ENCODE data around the gene DCLK2. TPM values are rescaled to one million over a fixed set of nuclear protein-coding genes. Genes with fewer than 3 reads are reported as not detected.
"Not testable (repeated sequence)": the region's sequence is repeated elsewhere in the genome, so short reads cannot be mapped to it uniquely, and the experiment has no call there.

Gene DCLK2
- total RNA-seq, 2 experiments from 2014 or later, result not detected

DNA sequence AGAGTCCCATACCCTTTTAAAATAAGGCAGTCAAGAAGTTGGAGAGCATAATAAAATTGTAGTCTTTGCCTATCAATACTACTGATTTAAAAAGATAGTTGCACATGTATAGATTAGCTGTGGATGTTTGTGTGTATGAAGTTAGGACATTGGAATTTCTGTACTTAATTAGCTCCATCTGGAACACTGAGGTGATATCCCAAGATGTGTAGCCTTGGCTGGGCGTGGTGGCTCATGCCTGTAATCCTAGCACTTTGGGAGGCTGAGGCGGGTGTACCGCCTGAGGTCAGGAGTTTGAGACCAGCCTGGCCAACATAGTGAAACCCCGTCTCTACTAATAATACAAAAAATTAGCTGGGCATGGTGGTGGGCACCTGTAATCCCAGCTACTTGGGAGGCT lies 119.0 kb downstream of the DCLK2 start:
- H3K4me3 Mint-ChIP-seq; H3K27ac Mint-ChIP-seq; ATAC-seq (ENCODE audit: low read depth); H3K9me3 Mint-ChIP-seq; H3K36me3 Mint-ChIP-seq; H3K27me3 Mint-ChIP-seq; H3K4me1 Mint-ChIP-seq; DNase-seq; POLR2A ChIA-PET: not testable (repeated sequence)

DNA sequence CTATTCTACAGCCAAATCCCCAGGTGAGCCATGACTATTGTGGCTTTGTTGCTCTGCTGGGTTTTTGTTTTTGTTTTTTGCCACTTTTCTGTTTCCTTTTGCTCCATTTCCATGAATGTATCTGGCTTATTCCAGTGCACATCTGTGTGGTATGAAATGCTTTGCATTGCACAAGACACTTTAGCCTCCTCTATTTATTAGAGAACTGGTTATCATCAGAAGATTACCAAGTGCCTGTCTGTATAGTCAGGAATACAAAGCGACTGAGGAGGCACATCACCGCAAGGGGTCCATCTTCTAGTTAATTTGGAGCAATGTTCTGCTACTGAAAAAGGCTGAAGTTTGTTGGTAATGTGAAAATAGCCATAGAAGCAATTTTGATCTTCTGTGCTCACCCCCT lies 120.8 kb downstream of the DCLK2 start:
- peaks cover 7% of the 10 kb centered on the region for H3K27me3 Mint-ChIP-seq
- POLR2A ChIA-PET, result no interaction called here
- H3K4me1 Mint-ChIP-seq, result no peaks in the 10 kb centered on the region

DNA sequence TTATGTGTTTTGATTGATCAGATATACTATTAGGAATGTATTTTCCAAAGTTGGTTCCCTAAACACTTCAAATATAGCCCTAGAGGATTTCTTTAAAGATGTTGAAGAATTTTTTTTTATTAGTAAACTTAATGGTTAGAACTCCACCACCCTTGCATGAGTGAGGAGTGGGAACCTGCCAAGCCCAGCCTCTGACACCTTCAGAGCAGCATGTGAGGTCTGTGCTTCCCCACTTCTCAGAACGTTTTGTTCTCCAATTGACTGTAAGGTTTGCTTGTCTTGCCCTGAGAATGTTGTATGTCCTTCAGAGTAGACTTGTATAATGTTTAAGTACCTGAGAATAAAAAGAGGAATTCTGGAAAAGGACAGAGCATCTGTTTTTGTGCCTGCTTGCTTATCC lies 126.8 kb downstream of the DCLK2 start:
- Mint-ChIP-seq H3K9me3 (no peaks in the 10 kb centered on the region), H3K36me3 (no peaks in the 10 kb centered on the region), H3K4me3 (no peak overlapping the region), H3K27ac (no peak overlapping the region), H3K4me1 (no peaks in the 10 kb centered on the region), H3K27me3 (peaks cover 7% of the 10 kb centered on the region)
- POLR2A ChIA-PET, result no interaction called here
- ATAC-seq (ENCODE audit: low read depth), result no peak
- no peak for DNase-seq

More for the DNA sequence above, 120.8 kb downstream of the DCLK2 start:
- no peak for ATAC-seq (ENCODE audit: low read depth)
- no peak overlapping the region for H3K4me3 Mint-ChIP-seq
- no peaks in the 10 kb centered on the region for H3K9me3 Mint-ChIP-seq
- H3K36me3 Mint-ChIP-seq, result no peaks in the 10 kb centered on the region
- DNase-seq, result no peak
- H3K27ac Mint-ChIP-seq, result no peak overlapping the region

DNA sequence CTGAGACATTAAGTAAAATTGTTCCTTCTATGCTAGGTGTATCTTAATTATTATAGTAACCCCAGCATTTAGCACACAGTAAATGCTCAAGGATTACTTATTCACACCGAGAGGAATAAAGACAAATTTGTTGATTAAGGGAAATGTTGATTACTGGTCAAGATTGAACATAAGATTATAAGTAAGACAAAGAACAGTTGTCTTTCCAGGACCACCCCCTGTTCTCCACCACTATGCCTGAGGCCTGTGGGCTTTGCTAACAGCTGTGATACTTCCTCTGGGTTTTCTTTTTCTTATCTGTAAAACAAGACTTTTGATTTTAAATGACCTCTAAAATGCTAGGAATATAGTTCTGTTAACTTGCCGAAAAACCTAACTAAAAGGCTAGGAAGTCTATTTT lies 128.0 kb downstream of the DCLK2 start:
- DNase-seq (no peak), ATAC-seq (ENCODE audit: low read depth) (no peak)
- POLR2A ChIA-PET, result no interaction called here
- Mint-ChIP-seq H3K27me3 (peaks cover 7% of the 10 kb centered on the region), H3K27ac (no peak overlapping the region), H3K36me3 (no peaks in the 10 kb centered on the region), H3K9me3 (no peaks in the 10 kb centered on the region), H3K4me3 (no peak overlapping the region), H3K4me1 (no peaks in the 10 kb centered on the region)

DNA sequence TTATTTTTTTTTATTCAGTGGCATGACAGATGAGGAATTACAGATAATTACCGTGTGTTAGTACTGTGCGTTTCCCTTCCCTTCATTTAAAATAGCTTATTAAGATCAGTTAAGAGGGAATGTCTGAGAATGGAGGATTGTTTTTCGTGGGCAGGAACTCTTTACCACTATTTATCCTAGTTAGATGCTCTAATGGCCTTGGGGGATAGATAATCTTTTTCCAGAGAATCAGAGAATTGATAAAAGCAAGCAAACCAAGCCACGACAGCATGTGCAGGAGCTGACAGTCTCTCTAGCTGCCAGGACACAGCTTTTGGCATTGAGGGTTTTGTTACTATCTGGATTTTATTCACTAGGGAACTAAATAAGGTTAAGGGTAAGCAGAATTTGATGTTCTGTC lies 128.7 kb downstream of the DCLK2 start:
- POLR2A ChIA-PET, result no interaction called here
- Mint-ChIP-seq H3K4me3 (no peak overlapping the region), H3K36me3 (no peaks in the 10 kb centered on the region), H3K27me3 (peaks cover 7% of the 10 kb centered on the region), H3K9me3 (no peaks in the 10 kb centered on the region), H3K4me1 (no peaks in the 10 kb centered on the region), H3K27ac (no peak overlapping the region)
- ATAC-seq (ENCODE audit: low read depth) (no peak), DNase-seq (no peak)

DNA sequence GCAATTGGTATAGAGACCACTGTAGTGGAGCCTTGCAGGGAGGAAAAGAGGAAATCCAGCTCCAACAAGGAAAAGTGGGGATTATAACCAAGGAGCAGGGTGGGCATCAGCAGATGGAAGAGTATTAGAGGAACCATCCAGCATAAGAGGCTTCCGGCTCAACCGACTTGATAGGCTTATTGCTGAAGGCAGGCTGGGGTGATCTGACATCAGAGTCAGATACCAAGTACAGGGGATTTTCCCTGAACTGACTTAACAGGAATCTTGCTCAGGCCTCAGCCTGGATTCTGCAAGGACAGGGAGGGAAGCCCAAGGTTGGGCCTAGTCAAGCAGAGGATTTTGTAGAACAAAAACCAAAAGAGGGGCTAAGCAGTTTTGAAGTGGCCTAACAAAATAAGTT lies 129.6 kb downstream of the DCLK2 start:
- Mint-ChIP-seq H3K36me3 (no peaks in the 10 kb centered on the region), H3K27ac (no peak overlapping the region), H3K27me3 (peaks cover 7% of the 10 kb centered on the region), H3K4me1 (no peaks in the 10 kb centered on the region), H3K9me3 (no peaks in the 10 kb centered on the region), H3K4me3 (no peak overlapping the region)
- POLR2A ChIA-PET, result no interaction called here
- ATAC-seq (ENCODE audit: low read depth) (no peak), DNase-seq (no peak)

DNA sequence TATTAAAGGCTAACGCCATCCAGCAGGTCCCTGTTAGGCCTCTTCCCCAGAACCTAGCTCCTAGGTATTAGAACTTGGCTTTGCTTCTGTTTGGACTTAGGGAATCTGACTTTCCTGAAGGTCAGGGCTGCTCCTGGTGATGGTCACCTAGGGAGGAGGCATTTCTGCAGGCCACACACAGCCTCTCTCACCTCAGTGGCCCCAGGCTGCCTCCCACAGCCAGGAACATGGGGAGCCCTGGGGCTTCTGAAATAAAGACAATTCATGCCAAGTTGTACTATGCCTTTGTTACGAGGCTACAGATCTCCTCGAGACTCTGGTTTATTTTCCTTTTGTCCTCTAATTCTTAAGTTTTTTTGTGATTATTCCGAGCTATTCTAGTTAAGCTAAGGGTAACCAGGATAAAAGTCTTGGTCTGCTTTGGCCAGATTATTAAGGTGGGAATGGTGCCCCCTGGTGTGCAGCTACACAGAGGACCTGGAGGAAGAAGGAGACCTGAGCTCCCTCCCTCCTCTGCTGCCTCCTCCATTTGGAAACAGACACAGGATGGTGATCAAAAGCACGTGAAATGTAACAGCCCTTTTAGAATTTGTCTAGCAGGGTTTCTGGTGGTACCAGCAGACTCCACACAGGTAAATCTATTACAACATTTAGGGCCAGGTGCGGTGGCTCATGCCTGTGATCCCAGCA lies 131.0 kb downstream of the DCLK2 start:
- POLR2A ChIA-PET, result no interaction called here
- no peak for DNase-seq
- H3K27ac Mint-ChIP-seq, result no peak overlapping the region
- no peak overlapping the region for H3K4me3 Mint-ChIP-seq
- no peak for ATAC-seq (ENCODE audit: low read depth)
- H3K27me3 Mint-ChIP-seq, result no peaks in the 10 kb centered on the region
- no peaks in the 10 kb centered on the region for H3K4me1 Mint-ChIP-seq
- H3K9me3 Mint-ChIP-seq, result no peaks in the 10 kb centered on the region
- H3K36me3 Mint-ChIP-seq, result no peaks in the 10 kb centered on the region

DNA sequence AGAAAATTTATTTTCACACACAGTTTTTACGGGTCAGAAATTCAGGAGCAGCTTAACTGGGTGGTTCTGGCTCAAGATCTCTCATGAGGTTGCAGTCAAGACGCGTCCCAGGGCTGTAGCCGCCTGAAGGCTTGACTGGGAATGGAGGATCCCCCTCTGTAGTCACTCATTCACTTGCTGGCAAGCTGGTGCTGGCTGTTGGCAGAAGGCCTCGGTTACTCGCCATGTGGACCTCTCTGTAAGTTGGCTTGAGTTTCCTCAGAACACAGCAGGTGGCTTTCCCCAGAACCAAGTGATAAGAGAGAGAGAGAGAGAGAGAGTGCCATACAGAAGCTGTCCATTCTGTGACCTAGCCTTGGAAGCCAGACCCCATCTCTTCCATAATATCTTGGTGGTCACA lies 132.8 kb downstream of the DCLK2 start:
- ATAC-seq (ENCODE audit: low read depth) (no peak), DNase-seq (no peak)
- Mint-ChIP-seq H3K4me3 (no peak overlapping the region), H3K27me3 (no peaks in the 10 kb centered on the region), H3K4me1 (no peaks in the 10 kb centered on the region), H3K9me3 (no peaks in the 10 kb centered on the region), H3K36me3 (no peaks in the 10 kb centered on the region), H3K27ac (no peak overlapping the region)
- POLR2A ChIA-PET, result no interaction called here

DNA sequence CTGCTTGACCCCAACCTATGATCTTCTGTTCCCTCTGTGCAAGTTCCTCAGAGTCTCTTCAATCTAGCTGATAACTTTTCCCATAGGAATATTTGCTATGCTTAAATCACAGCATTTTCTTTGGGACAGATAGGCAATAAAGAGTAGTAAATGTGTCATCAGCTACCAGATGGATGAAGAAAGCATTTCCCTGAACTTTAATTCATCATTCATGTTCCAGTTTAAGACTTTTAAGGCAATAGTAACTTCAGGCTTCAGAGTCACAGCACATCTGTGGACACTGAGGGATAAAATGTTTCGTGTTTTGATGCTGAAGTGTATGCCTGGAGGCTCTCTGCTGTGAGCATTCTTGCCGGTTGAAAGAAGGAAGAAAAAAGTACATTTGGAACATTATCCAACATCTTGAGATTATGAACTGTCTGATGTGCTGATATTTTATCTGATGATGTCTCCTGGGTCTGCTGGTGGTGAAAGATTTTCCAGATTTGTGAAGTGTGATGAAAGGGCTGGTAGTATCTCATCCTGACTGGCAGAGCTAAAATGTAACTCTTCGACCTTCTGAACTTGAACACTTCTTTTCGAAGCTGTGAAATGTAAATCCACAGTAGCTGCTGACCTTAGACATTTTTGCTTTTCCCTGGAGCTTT lies 133.7 kb downstream of the DCLK2 start:
- POLR2A ChIA-PET, result no interaction called here
- Mint-ChIP-seq H3K4me3 (no peak overlapping the region), H3K9me3 (no peaks in the 10 kb centered on the region), H3K27me3 (no peaks in the 10 kb centered on the region), H3K27ac (no peak overlapping the region), H3K36me3 (no peaks in the 10 kb centered on the region), H3K4me1 (no peaks in the 10 kb centered on the region)
- ATAC-seq (ENCODE audit: low read depth), result no peak
- DNase-seq, result no peak

DNA sequence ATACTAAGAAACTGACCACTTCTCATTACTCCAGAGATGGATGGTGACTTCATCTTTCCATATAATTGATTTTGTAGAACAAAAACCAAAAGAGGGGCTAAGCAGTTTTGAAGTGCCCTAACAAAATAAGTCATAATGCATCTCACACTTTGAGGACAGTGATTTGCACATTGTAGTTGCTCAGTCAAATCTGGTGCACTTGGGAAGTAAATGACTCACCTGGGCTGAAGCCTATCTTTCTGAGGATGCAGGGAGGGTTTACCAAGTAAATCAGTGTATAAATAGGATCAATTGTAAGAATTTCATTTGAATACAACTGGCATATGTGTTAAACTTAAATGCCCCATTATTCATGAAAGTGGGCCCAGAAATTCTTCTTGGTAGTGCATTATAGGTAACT lies 134.2 kb downstream of the DCLK2 start:
- H3K36me3 Mint-ChIP-seq, result no peaks in the 10 kb centered on the region
- no peaks in the 10 kb centered on the region for H3K27me3 Mint-ChIP-seq
- no peak overlapping the region for H3K27ac Mint-ChIP-seq
- no peak overlapping the region for H3K4me3 Mint-ChIP-seq
- ATAC-seq (ENCODE audit: low read depth), result no peak
- no peaks in the 10 kb centered on the region for H3K4me1 Mint-ChIP-seq
- no peak for DNase-seq
- POLR2A ChIA-PET, result no interaction called here
- H3K9me3 Mint-ChIP-seq, result no peaks in the 10 kb centered on the region

DNA sequence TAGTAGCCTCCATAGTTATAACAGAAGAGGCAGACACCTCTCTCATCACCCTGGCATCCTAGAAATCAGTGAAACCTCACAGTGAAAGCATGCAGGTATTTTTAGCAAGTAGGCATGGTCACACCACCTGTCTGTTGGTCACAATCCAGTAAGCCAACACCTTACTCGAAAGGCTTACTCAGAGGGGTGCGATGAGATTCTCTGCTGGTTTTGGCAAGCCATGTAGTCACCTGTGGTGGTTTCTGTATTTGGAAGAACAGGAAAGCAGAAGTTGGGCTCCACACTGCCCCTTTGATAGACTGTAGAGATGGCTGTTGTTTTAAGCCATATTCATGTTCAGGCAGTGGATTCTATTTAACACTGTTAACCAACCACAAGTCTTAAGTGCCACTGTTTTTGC lies 134.7 kb downstream of the DCLK2 start:
- H3K27me3 Mint-ChIP-seq, result no peaks in the 10 kb centered on the region
- ATAC-seq (ENCODE audit: low read depth) (no peak), DNase-seq (no peak)
- no peaks in the 10 kb centered on the region for H3K9me3 Mint-ChIP-seq
- H3K4me1 Mint-ChIP-seq, result no peaks in the 10 kb centered on the region
- no peak overlapping the region for H3K27ac Mint-ChIP-seq
- no peaks in the 10 kb centered on the region for H3K36me3 Mint-ChIP-seq
- H3K4me3 Mint-ChIP-seq, result no peak overlapping the region
- POLR2A ChIA-PET, result no interaction called here

DNA sequence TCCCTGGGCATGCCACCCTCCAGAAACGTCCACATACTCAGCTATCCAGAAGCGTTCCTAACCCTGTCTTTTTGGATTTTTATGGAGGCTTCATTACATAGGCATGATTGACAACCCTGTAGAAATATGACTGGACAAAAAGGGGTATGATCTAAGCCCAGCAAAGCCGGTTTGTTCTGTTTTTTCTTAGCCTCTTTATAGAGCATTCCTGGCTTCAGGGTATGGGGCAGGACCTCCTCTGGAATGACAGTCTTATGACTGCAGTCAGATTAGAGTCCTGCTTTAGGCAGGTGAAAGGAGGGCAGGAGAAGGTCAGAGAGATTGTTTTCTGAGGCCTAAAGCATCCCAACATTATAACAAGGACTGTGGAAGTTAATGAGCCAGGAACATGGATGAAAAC lies 137.4 kb downstream of the DCLK2 start:
- POLR2A ChIA-PET, result no interaction called here
- Mint-ChIP-seq H3K4me1 (no peaks in the 10 kb centered on the region), H3K27ac (no peak overlapping the region), H3K9me3 (no peaks in the 10 kb centered on the region), H3K27me3 (no peaks in the 10 kb centered on the region), H3K36me3 (no peaks in the 10 kb centered on the region), H3K4me3 (no peak overlapping the region)
- ATAC-seq (ENCODE audit: low read depth) (no peak), DNase-seq (no peak)

DNA sequence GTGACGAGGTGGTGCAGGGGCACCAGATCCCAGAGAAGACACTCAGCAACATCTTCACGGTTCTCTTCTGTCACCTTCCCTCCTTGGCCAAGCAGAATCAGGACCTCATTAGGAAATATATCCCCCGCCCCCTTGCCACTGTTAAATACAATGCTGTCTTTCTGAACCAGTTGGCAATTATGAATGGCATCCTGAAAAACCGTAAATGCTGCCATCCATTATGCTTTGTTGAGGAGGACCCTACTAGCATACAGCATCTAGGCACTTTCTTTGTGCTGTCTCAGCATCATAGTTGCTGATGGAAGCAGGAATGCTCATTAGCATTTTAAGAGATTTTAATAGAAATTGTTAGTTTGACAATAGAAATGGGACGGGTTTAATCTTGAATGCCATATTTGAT lies 138.5 kb downstream of the DCLK2 start:
- no peaks in the 10 kb centered on the region for H3K4me1 Mint-ChIP-seq
- no peak overlapping the region for H3K27ac Mint-ChIP-seq
- no peaks in the 10 kb centered on the region for H3K27me3 Mint-ChIP-seq
- H3K9me3 Mint-ChIP-seq, result no peaks in the 10 kb centered on the region
- H3K36me3 Mint-ChIP-seq, result no peaks in the 10 kb centered on the region
- POLR2A ChIA-PET, result no interaction called here
- H3K4me3 Mint-ChIP-seq, result no peak overlapping the region
- no peak for DNase-seq
- ATAC-seq (ENCODE audit: low read depth), result no peak

DNA sequence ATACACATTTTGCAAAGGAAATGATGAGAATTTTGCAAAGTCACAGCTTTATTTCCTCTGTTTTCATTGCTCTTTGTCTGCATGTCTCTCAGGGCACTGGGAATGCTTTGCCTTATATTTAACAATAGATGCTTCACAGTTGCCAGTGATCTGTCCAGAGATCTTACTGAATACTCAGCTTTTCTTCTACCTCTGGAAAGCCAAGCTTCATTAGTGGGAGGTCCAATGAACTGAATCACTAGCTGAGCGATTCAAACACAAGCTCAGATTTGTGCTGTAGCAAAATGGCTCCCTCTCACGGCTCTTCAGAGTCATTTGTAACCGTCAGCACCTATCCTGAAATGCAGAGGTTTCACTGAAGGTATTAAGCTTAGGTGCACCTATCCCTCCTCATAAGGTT lies 138.9 kb downstream of the DCLK2 start:
- Mint-ChIP-seq H3K9me3 (no peaks in the 10 kb centered on the region), H3K4me3 (no peak overlapping the region), H3K36me3 (no peaks in the 10 kb centered on the region), H3K27ac (no peak overlapping the region), H3K4me1 (no peaks in the 10 kb centered on the region), H3K27me3 (no peaks in the 10 kb centered on the region)
- ATAC-seq (ENCODE audit: low read depth) (no peak), DNase-seq (no peak)
- POLR2A ChIA-PET, result no interaction called here

DNA sequence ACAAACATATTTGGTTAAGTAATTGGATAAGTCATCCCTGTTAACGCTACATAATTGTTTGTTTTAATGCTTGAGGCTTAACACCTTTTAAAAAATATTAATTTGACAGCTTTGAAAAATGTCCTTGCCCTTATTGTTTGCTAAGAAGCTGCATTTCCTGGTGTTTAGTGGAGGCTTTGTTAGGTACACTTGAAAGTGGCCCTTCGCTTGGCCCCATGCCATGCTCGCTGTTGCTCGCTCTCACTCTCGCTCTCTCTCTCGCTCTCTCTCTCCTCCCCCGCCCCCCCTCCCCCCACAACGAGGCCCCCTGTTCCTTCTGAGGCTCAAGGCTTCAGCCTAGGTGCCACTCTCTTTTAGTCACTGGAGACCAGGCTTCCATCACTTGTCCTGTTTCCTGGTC lies 139.6 kb downstream of the DCLK2 start:
- Mint-ChIP-seq H3K4me3 (no peak overlapping the region), H3K27me3 (no peaks in the 10 kb centered on the region)

More for the DNA sequence above, 139.6 kb downstream of the DCLK2 start:
- Mint-ChIP-seq H3K9me3 (no peaks in the 10 kb centered on the region), H3K4me1 (no peaks in the 10 kb centered on the region), H3K27ac (no peak overlapping the region), H3K36me3 (no peaks in the 10 kb centered on the region)
- ATAC-seq (ENCODE audit: low read depth) (no peak), DNase-seq (no peak)
- POLR2A ChIA-PET, result no interaction called here

All from activated naive CD8-positive, alpha-beta T cell treated with anti-CD3 and anti-CD28 coated beads, Interleukin-2, amount 10 ng/mL, durations not matched to agents 7 days and 5 days (primary cell).